GM19035 (cell line): ENCODE measurements around the gene PEAK3.
A peak's percentile ranks its signal among the peaks of the same experiment; 100 is the strongest.

ENCODE experiments used
- ATAC-seq: cut with Tn5 transposase; IDR thresholded peaks from one replicate; pipeline ENCODE4 v1.9.1; 2021; ENCODE audit not compliant: unreplicated experiment

The PEAK3 gene

DNA sequence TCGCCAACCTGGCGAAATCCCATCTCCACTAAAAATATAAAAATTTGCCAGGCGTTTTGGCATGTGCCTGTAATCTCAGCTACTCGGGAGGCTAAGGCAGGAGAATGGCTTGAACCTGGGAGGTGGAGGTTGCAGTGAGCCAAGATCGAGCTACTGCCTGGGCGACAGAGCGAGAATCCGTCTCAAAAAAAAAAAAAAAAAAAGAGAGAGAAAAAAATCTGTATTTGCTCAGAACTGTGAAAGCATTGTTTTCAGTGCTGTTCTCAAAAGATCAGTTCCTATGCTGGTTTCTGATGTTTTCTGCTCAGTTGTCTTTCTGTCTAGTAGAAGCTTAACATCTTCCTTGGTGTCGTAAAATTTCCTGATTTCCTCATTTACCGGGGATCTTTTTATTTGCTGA, 42.8 kb downstream of the PEAK3 start:
- ATAC-seq, result no peak

DNA sequence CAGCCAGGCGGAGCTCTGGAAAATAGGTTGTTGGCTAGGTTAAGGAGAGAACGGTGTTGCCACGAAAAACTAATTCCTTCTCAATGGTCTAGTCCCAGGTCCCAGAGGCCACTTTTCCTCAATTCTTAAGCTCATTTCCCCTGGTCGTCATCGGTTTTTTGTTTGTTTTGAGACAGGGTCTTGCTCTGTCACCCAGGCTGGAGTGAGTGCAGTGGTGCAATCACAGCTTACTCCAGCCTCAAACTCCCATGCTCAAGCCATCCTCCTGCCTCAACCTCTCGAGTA, 44.2 kb downstream of the PEAK3 start:
- no peak for ATAC-seq

DNA sequence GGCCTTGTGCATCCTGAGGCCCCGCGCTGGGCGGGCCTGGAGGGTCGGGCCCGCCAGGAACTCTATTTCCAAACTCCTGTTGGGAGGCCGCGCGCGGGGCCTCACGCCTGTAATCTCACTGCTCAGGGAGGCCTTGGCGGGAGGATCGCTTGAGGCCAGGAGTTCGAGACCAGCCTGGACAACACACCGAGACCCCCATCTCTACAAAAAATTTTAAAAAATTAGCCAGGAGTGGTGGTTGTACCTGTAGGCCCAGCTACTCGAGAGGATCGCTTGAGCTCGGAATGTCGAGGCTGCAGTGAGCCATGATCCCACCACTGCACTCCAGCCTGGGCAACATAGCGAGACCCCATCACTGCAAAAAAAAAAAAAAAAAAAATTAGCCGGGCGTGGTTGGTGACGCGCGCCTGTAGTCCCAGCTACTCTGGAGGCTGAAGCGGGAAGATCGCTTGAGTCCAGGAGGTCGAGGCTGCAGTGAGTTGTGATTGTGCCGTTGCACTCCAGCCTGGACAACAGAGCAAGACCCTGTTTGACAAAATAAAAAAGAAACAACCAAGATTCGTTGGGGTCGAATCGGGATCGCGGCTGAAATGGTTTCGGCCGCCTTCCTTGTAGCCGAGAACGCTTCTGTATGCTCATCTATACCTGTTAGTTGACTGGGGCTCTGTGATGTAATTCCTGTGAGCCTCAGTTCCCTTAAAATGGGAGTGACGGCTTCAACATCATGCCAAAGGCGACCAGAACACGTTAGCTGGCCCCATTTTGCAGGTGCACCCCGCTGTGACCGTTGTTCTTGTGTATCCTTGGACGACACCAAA, 44.7 kb downstream of the PEAK3 start:
- ATAC-seq, result no peak

DNA sequence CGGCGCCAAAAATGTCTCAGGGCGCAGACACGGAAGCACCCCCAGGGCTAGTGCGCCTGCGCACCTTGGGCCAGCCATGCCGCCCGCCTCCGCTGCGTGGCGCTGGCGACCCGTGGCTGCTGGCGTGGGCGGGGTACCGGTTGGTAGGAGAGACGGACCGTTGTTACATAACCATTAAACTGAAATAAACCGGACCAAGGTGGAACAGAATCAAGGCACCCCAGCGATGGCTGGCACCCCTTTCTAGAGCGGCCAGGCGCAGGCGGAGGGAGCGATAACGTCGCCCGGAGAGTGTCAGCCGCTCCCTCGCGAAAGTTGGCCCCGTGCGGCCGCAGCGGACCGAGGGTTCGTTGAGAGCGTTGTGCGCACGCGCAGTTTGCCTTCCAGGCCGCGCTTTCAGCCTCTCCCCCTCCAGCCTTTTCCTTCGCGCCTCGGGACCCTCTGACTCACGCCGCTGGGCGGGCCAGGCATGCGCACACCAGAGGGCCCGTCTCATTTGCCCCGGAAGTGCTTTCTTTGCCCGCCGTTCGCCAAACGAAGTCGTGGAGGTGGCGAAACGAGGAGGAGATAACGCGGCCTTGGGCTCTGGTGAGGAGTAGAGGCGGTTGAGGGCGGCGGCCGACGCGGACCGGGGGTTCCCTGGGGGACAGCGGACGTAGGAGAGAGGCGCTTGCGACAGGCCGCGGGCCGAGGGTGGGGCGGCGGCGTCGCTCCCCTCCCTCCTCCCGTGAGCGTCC, 45.5 kb downstream of the PEAK3 start, which contains the start of the genes PLEKHJ1 and SF3A2:
Gene PLEKHJ1, minus strand, starts transcription at position 16 of the 737 bp plus-strand sequence. CDS start 81 bp downstream, outside the sequence.
Gene SF3A2, plus strand, starts transcription at position 511 of the 737 bp plus-strand sequence. CDS start 6,595 bp downstream, outside the sequence.
- peak; percentile 70 for ATAC-seq

DNA sequence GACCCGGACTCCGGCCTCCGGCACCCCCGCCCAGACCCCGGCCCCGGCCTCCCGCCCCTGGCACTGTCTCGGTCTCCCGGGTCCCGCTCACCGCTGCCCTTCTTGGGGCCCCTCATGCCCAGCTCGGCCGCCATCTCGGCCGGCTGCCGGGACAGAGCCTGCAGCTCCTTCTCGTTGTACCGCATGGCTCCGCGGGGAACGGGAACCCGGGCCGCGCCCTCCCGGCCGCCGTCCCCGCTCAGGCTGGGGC, 46.0 kb downstream of the PEAK3 start:
- ATAC-seq, result no peak

DNA sequence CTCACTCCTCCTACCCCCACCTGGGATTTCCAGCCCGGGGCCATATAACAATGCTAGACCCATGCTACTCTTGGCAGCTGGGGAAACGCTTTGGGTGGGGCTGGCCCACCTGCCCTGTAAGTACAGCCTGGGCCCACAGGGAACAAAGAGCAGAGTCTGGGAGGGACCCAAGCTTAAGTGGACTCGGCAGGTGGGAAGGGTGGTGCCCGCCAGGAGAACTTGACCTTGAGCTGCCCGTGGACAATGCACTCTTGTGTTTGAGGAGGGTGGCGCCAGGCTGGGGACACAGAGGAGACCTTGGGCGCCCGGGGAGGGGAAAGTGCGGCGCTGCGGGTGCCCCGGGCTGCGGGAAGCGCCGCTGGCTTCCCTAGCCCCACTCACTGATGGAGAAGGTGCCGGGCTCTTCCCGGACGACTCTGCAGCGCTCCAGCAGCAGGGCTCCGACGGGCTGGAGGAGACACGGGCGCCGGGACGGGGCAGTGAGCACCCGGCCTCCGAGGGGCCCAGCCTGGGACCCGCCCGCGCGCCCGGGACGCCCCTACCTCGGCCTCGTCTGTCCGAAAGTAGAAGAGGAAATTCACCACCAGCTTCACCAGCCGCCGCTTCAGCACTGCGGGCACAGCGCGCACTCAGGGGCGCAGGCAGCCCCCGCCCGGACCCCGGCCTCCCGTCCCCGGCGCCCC, 46.5 kb downstream of the PEAK3 start:
- ATAC-seq, result peak; percentile 12

DNA sequence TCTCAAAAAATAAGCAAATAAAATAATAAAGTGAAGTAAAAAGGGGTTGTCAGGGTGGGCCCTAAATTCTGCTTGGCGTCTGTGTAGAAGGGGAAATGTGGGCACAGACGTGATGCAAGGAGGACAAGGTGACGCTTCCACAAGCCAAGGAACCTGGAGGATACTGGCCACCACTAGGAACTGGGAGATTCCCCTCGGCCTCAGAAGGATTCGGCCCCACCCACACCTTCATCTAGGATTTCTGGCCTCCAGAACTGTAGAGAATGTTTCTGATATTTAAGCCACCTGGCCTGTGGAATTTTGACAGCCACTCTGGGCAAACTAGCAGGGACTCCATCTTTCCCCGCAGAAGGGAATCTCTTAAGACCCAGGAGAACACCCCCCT, 47.0 kb downstream of the PEAK3 start:
- no peak for ATAC-seq

DNA sequence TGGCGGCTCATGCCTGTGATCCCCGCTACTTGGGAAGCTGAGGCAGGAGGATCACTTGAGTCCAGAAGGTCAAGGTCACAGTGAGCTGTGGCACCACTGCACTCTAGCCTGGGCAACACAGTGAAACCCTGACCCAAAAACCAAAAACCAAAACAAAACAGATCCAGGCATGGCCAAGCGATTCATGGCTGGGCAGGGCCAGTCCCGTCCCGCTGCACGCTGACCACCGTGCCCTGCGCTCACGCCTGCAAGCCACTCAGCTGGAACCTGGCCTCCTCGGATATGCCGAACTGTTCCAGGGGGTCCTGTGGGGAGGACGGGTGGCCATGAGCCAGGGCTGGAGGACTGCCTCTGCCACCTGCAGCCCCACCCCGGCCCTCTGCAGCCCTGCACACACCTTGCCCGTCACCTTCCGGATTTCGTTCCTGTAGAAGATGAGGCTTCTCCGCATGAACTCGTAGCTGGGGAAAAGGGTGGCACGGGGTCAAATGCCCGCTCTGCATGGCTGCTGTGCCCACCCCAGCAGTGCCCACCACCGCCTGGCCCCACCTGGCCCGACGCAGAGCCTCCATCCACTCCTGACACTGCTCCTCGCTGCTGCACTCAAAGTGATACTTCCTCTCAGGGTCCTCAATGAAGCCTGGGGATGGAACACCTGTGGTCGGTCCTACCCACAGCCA, 48.2 kb downstream of the PEAK3 start:
- no peak for ATAC-seq

DNA sequence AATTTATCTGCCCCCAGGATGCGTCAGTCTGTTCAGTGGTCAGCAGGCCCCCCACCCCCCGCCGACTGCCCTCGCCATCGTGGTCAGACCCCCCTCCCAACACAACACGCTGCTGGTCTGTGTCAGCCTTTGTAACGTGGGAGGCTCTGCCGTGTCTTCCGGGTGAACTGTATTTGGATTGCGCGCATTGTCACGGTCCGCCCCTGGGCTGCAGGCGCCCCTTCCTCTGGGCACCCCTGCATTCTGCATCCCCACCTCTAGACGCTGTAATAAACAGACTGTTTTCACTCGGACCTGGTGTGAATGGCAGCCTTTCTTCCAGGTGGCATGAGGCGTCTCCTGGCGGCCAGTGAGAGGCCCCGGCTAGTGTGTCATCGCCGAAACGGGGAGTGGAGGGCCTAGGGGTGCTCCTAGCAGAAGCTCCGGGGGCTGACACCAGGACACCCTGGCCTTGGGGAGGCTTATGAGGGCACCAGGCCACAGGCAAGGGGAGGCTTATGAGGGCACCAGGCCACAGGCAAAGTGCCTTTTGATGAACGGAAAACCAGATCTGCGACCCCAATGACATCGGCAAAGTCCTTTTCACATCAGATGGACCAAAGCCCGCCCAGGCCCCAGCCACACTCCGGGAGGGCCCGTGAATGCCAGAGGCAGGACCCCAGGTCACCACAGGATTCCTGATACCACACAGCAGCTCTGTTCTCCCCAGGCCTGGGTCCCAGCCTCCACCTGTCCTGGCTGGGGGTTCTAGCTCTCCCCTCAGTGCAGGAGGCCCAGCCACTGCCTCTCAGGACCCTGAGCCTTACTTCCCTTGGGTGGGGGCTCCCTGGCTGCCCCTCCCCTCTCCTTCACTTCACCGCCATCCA, 49.5 kb downstream of the PEAK3 start:
- ATAC-seq, result no peak

DNA sequence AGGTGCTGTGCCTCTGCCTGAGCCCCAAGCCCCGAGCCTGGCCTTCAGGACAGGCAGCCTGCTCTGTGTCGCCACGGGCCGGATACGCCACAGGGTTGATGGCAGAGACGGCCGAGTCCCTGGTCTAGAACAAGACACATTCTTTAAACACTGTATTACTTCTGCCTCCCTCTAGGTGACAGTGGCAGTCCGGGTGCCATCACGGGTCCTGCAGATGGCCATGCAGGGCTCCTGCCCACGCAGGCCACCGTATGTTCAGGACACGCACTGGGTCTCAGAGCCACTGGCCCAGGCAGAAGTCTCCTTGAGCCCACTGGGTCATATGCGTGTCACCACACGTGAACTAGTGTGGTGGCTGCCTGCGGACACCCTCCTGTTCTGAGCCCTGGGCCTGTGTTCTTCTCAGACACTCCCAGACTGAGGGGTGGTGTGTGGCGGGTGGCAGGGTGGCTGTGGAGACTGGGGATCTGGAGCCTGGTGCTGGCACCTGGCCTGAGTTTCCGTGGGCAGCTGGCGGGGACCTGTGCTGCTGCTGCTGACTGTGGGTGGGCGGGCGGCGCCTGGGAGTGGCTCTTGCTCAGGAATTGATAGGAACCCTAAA, 50.3 kb downstream of the PEAK3 start:
- no peak for ATAC-seq

DNA sequence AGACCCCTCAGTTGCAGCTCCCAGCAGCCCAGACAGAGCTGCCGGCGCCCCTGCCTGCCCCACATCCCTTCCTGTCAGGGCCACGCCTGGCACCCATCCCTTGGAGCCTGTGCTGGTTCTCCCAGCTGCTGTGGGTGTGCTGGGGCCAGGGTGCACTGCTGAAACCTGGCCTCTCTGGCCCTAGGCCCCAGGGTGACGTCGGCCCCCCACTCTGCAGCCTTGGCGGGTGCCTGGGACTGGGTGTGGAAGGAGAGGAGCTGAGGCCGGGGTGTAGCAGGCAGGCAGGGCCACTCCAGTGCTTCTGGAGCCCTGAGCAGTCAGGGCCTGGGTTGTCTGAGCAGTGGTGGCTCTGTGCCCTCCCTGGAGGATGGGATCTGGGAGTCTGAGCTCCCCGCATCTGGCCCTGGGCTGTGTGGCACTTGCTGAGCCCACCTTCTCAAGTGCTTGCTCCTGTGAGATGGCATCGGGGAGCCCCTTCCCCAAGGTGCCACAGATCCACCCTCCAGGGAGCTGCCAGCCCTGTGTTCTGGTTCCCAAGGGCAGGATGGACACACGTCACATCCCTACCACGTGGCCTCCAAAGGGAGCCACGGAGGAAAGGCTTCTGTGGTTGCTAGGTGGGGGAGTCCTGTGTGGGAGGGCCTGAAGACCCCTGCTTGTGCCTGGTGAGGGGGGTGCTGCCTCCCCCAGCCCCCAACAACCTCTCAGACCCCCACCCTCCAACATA, 51.0 kb downstream of the PEAK3 start:
- no peak for ATAC-seq

DNA sequence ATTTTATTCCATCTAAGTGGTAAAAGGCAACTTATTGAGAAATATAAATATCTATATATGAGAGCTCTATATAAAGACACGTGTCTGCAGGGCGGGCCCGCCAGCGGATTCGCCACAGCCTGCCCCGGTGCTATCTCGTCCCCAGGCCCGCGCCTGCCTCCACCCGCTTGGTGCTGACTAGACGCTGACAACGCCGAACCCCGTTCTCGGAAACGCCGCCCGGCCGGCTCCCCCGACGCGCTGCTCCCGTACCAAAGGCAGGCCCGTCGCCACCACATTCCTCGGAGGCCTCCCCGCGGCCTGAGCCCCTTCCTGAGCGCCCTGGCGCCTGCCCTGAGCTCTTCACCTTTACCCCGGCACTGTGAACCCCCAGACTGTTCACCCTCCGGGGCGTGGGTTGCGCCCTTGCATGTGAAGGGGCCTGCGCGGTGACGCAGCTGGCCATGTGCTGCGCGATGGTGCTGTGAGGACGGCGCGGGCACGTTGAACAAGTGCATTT, 51.9 kb downstream of the PEAK3 start:
- no peak for ATAC-seq

DNA sequence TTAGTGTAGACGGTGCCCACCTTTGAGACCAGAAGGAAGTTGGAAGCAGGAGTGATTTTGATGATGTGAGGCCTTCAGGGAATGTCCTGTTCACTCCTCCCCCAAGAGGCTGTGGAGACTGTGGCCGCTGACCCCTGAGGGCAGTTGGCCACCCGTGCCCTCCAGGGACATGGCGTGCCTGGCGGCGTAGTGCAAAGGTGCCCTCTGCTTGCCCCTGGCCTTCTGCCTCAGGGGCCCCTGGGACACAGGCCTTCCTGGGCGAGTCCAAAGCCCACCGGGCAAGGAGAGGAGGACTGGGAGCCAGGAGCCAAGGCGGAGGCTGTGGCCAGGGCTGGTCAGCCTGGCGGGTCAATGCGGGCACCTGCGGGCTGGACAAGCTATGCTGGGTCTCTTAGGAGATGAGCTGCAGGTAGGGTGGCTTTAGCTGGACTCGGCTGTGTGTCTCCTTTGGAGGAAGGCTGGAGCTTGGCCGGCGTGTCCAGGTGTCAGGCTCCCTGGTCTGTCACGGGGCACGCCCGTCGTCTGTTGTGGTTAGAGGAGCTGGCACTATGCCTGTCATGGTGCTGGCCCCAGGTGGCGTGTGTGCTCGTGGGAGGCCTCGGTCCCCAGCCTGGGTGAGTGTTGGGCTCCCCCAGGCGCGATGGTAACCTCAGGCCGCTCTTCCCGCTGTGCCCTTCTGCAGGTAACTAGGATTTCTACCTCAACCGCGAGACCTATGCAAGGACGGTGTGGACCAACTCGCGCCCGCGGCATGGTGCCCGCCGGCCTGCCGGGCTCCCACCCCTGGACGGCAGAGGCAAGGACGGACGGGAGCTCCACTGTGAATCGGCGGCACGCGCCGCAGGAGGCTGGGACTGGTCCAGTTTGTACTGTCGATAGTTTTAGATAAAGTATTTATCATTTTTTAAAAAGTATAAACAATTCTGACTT, 52.6 kb downstream of the PEAK3 start:
- ATAC-seq, result no peak

DNA sequence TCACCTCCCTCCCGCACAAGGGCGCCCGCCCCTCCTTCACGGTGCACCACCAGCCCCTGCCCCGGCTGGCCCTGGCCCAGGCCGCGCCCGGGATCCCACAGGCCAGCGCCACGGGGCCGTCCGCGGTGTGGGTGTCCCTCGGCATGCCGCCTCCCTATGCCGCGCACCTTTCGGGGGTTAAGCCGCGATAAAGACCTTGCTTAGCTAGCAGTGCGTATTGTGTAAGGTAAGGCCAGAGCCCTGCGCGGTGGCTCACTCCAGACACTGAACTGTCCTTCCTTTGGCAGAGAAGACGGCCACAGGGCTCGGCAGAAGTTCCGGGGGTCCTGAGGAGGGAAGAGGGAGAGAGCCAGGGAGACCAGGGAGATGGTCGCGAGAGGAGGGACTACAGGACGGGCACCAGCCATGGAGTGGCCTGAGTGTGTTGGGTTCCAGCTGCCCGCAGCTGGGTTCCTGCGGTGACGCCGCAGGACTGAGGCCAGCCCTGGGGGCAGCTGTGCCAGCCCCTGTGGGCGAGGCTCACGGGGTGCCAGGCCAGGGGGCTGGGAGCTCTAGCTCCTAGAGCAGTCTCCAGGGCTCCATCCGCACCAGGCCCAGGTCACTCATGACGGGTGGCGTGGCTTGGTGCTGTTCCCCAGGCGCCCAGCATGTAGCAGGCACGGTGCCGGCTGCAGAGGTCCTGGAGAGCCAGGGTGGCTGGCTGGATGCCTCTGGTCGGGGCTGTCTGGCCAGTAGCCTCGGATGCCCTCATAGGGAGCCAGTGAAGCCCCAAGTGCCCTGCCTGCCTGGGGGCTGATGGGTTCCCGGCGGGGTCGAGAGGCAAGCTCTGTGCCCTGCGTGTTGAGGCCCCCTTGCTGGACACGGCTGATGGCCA, 53.6 kb downstream of the PEAK3 start:
- ATAC-seq, result no peak

DNA sequence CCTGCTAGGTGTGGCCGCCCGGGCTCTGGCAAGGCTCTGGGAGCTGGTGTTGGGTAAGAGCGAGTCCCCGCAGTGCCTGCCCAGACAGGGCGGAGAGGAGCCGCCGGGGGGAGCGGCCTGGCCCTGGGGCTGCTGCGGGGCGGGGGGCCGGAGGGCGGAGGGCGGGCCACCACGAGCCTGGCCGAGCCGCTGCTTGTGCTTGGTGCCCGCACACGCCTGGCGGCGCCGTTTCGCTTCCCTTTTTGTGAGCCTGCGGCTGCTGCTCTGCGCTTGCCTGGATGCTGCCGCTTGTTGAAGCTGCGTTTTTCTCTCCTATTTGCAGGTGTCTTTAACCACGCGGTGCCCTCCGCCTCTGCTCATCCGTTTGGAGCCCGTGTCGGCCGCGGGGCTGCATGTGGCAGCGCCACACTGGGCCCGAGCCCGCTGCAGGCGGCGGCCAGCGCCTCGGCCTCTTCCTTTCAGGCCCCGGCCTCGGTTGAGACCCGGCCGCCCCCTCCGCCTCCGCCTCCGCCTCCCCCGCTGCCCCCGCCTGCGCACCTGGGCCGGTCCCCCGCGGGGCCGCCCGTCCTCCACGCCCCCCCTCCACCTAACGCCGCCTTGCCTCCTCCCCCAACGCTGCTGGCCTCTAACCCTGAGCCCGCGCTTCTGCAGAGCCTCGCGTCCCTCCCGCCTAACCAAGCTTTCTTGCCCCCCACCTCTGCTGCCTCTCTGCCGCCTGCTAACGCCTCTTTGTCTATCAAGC, 54.4 kb downstream of the PEAK3 start:
- no peak for ATAC-seq

DNA sequence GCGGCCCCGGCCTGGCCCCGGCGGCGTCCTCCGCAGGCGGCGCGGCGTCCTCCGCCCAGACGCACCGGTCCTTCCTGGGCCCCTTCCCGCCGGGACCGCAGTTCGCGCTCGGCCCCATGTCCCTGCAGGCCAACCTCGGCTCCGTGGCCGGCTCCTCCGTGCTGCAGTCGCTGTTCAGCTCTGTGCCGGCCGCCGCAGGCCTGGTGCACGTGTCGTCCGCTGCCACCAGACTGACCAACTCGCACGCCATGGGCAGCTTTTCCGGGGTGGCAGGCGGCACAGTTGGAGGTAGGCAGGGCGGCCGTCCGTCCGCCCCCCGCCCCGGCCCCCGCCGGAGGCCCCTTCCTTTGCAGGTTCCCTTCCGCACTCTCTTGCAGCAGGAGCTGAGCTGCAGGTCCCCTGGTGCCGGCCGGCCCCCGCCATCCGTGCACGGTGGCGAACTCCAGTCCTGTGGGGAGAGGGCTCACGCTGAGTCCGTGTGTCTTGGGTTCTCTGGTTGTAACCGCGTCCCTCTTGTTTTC, 55.1 kb downstream of the PEAK3 start:
- no peak for ATAC-seq
